Cerebellar cortex (tissue), 1 donor: ENCODE results near the gene PAGE4.
A peak's percentile ranks its signal among the peaks of the same experiment; 100 is the strongest.

Source experiments
- DNase-seq: peaks from one replicate; pipeline ENCODE4 v3.0.0-alpha.2; 2015; ENCODE audit warnings: low spot score

Gene PAGE4

GRCh38 chrX:49876750-49877149, 47.6 kb downstream of the PAGE4 start:
- peak; percentile 79 for DNase-seq

DNA sequence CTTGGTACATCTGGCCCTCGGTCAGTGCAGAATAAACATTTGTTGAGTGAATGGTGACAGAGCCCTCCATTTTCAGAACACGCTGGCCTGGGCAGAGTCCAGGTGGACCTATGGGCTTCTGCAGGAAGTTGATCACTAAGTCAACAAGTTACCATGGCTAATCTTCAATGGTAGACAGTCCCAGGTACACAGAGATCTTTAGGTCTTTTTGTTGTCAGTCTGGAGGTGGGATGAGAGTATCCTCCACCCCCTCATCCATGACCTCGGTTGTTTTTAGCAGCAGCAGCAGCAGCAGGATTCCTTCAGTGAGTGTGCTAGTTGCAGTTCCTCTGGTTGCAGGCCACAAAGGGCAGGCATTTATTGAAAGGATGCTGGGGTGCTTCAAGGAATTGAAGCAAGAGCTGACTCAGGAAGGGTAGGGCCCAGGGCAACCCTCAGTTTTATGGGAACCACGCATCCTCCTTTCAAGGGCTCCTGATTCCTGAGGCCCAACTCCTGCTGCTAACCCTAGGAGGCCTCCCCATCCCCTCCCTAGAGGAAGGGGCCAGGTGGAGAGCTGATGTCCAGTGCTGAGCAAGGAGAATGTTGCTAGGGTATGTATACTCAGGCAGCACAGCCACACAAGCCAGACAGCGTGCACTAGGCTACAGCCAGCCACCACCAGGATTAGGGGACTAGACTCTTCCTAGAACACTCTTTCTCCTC, 48.4 kb downstream of the PAGE4 start:
- peak; percentile 1 for DNase-seq

- no peak for DNase-seq
These were observed 49.2 kb downstream of the PAGE4 start for GRCh38 chrX:49878128-49878833.

DNA sequence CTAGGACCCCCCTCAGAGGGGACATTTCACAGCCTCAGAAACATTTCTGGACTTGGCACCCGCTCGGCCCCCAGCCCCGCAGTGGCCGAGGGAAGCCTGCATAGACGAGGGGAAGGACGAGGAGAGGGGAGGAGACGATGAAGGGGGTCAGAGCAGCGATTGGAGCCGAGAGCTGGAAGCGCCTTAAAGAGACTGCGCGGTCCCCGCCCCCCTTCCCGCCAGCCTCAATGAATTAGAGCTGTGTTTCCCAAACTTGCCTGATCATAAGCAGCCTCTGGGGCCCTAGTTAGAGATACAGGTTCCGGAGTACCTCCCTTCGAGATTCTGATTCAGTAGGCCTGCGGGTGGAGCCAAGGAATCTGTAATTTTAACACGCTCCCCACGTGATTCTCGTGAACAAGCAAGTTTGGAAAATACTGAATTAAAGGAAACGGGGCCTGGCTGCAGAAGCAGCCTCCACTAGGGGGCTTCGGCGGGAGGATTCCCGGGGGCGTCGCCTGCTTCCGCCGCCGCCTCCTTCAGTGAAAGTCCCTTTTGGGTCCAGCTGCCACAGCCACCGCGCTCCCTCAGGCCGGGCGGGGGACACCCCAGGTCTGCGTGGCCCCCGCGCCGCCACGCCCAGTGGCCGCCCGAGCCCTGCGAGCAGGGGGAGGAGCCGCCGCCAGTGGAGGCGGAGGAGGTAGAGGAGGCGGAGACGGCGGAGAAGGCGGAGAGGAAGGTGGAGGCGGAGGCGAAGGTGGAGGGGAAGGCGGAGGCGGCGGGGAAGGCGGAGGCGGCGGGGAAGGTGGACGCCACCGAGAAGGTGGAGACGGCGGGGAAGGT, 49.9 kb downstream of the PAGE4 start, which contains the start of gene USP27X:
Gene USP27X (plus strand): TSS at position 651 of the 822 bp plus-strand sequence. CDS start 824 bp downstream, outside the sequence.
- DNase-seq, result peak; percentile 80

DNA sequence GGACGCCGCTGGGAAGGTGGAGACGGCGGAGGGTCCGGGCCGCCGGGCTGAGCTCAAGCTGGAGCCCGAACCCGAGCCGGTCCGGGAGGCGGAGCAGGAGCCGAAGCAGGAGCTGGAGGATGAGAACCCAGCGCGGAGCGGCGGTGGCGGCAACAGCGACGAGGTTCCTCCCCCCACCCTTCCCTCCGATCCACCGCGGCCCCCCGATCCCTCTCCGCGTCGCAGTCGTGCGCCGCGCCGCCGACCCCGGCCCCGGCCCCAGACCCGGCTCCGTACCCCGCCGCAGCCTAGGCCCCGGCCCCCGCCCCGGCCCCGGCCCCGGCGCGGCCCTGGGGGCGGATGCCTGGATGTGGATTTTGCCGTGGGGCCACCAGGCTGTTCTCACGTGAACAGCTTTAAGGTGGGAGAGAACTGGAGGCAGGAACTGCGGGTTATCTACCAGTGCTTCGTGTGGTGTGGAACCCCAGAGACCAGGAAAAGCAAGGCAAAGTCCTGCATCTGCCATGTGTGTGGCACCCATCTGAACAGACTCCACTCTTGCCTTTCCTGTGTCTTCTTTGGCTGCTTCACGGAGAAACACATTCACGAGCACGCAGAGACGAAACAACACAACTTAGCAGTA, 50.7 kb downstream of the PAGE4 start:
- no peak for DNase-seq

- DNase-seq, result no peak
These were observed 51.6 kb downstream of the PAGE4 start for GRCh38 chrX:49880668-49881067.
